CD4-positive, alpha-beta T cell (primary cell): ENCODE data around the gene TMEM198. TPM values are rescaled to one million over a fixed set of nuclear protein-coding genes. Genes with fewer than 3 reads are reported as not detected.

ENCODE experiments used
- ATAC-seq: fragments of 200-7000 bp; cut with Tn5 transposase; one replicate; pipeline ENCODE4 v1.10.0; 2022; ENCODE audit warnings: mild to moderate bottlenecking; ENCODE audit not compliant: poor library complexity
- CTCF ChIA-PET: fragments of 350-600 bp; sonication (Branson Sonifier 250); formaldehyde crosslinking; loops from one replicate; lab custom pipeline; 2021; ENCODE audit warnings: antibody characterized with exemption, inconsistent platforms; lab: Charles Lee
- POLR2A ChIA-PET: fragments of 350-600 bp; sonication (Branson Sonifier 250); formaldehyde crosslinking; loops from one replicate; lab custom pipeline; 2021; ENCODE audit warnings: antibody characterized with exemption, inconsistent platforms; lab: Charles Lee
- DNase-seq, 14 experiments: peaks; one replicate each; pipeline ENCODE4 v3.0.0-alpha.2; 2013 to 2020; ENCODE audit warnings: mixed read lengths in 2 of 14
- H3K27ac ChIP-seq, 2 donors: one replicate each; pipeline versions ENCODE4 v1.5.1 to v1.7.0; 2013; ENCODE audit warnings: low read length in 2 of 2, low read depth in 1 of 2, mild to moderate bottlenecking in 1 of 2
- H3K27me3 ChIP-seq, 2 experiments: 1 replicate in 1 of 2; 2 replicates in 1 of 2; pipeline versions ENCODE4 v1.6.1 to v1.7.0; 2013; ENCODE audit warnings: low read length in 2 of 2, control low read depth in 1 of 2, mild to moderate bottlenecking in 1 of 2, moderate library complexity in 1 of 2; ENCODE audit not compliant: insufficient read depth in 2 of 2, control insufficient read depth in 1 of 2
- H3K36me3 ChIP-seq: one replicate; pipeline ENCODE4 v1.6.1; 2013; ENCODE audit warnings: low read length, control low read depth; ENCODE audit not compliant: insufficient read depth
- H3K4me1 ChIP-seq: one replicate; pipeline ENCODE4 v1.6.1; 2013; ENCODE audit warnings: low read length, control low read depth; ENCODE audit not compliant: insufficient read depth
- H3K4me3 ChIP-seq: one replicate; pipeline ENCODE4 v1.5.1; 2013; ENCODE audit warnings: mild to moderate bottlenecking, low read length, moderate library complexity
- H3K9me3 ChIP-seq, 2 experiments: 1 replicate in 1 of 2; 2 replicates in 1 of 2; pipeline versions ENCODE4 v1.6.1 to v1.7.0; 2013; ENCODE audit warnings: low read length in 2 of 2, mild to moderate bottlenecking in 2 of 2, control low read depth in 1 of 2, moderate library complexity in 1 of 2; ENCODE audit not compliant: control insufficient read depth in 1 of 2, insufficient read depth in 1 of 2
- H3K27ac Mint-ChIP-seq: one replicate; pipeline ENCODE4 v1.8.0; 2020; ENCODE audit warnings: mixed read lengths
- H3K27me3 Mint-ChIP-seq: one replicate; pipeline ENCODE4 v1.8.0; 2021; ENCODE audit warnings: mixed read lengths
- H3K36me3 Mint-ChIP-seq: one replicate; pipeline ENCODE4 v1.8.0; 2021; ENCODE audit warnings: low read depth, mixed read lengths
- H3K4me1 Mint-ChIP-seq: one replicate; pipeline ENCODE4 v1.8.0; 2021; ENCODE audit warnings: low read depth, mixed read lengths
- H3K4me3 Mint-ChIP-seq: one replicate; pipeline ENCODE4 v1.8.0; 2020; ENCODE audit warnings: mild to moderate bottlenecking, mixed read lengths
- H3K9me3 Mint-ChIP-seq: one replicate; pipeline ENCODE4 v1.8.0; 2020; ENCODE audit warnings: mixed read lengths
- CTCF ChIP-seq: fragments of 200-600 bp; IDR thresholded peaks from one replicate; pipeline ENCODE4 v1.8.0; 2022; ENCODE audit warnings: antibody characterized with exemption, mild to moderate bottlenecking
- intact Hi-C, 2 experiments: fragments of 100-400 bp; cut with DNase I in 1 of 2; cut with micrococcal nuclease in 1 of 2; formaldehyde crosslinking; loops; one replicate each; pipeline versions ENCODE4 v1.15.1 to v1.9.0; 2023 to 2025; cut with DNase I, micrococcal nuclease
- total RNA-seq, 174 experiments: library from RNA in 2 of 174; stranded (reverse) in 2 of 174; gene quantifications; one replicate each; pipeline ENCODE4 v1.2.3 and lab custom pipeline; 2021 to 2026

The TMEM198 gene
- total RNA-seq, 2 experiments from 2014 or later: 0.47 to 0.91 TPM

GRCh38 chr2:219495531-219496122 is 48.2 kb upstream of the TMEM198 start:
- intact Hi-C loops: loop anchor here (1.0 kb wide), 1 partner anchor 35 kb away; no protein-coding TSS in a partner anchor
- ChIA-PET POLR2A (interaction anchor here (1.0 kb wide), 1 partner anchor 11 kb away, joined by 3 read pairs; no protein-coding TSS in a partner anchor), CTCF (interaction anchor here (0.8 to 3.2 kb wide), 3 partner anchors 14 to 61 kb away, joined by 3 to 29 read pairs (median 11); no protein-coding TSS in a partner anchor)
- peaks cover 71% of the 10 kb centered on the region for H3K27me3 Mint-ChIP-seq
- DNase-seq (peak in 13 of 14 experiments; percentile 17 to 76 (median 32)), ATAC-seq (no peak)
- H3K9me3 ChIP-seq: peaks cover 0 to 11% of the 10 kb centered on the region in 2 experiments
- peaks cover 56 to 58% of the 10 kb centered on the region in 2 experiments for H3K27me3 ChIP-seq
- no peak overlapping the region for H3K4me3 Mint-ChIP-seq
- peaks cover 37% of the 10 kb centered on the region for H3K4me1 Mint-ChIP-seq
- H3K4me3 ChIP-seq: no peak overlapping the region
- H3K9me3 Mint-ChIP-seq: no peaks in the 10 kb centered on the region
- H3K4me1 ChIP-seq: peaks cover 44% of the 10 kb centered on the region
- TF ChIP-seq CTCF: peak; percentile 49
- peaks cover 13% of the 10 kb centered on the region for H3K36me3 Mint-ChIP-seq
- no peak overlapping the region for H3K27ac Mint-ChIP-seq
- H3K27ac ChIP-seq: no peak overlapping the region
- no peaks in the 10 kb centered on the region for H3K36me3 ChIP-seq

GRCh38 chr2:219496247-219496824 is 47.5 kb upstream of the TMEM198 start:
- Histone ChIP-seq H3K36me3 (no peaks in the 10 kb centered on the region), H3K9me3 (peaks cover 0 to 11% of the 10 kb centered on the region in 2 experiments), H3K4me3 (no peak overlapping the region), H3K27ac (no peak overlapping the region), H3K27me3 (peaks cover 56 to 58% of the 10 kb centered on the region in 2 experiments), H3K4me1 (peaks cover 44% of the 10 kb centered on the region)
- no peak for ATAC-seq
- peaks cover 13% of the 10 kb centered on the region for H3K36me3 Mint-ChIP-seq
- no peak overlapping the region for H3K27ac Mint-ChIP-seq
- no peak for TF ChIP-seq CTCF
- DNase-seq: no peak
- H3K4me1 Mint-ChIP-seq: peaks cover 37% of the 10 kb centered on the region
- H3K9me3 Mint-ChIP-seq: no peaks in the 10 kb centered on the region
- POLR2A ChIA-PET: interaction anchor here (0.7 to 1.1 kb wide), 4 partner anchors 12 to 267 kb away, joined by 3 read pairs; partner anchors contain the start of genes ANKZF1 and ATG9A
- H3K4me3 Mint-ChIP-seq: peak overlapping the region; percentile 72
- intact Hi-C loops: no loop called here
- CTCF ChIA-PET: interaction anchor here (1.0 to 3.2 kb wide), 5 partner anchors 13 to 201 kb away, joined by 3 to 29 read pairs (median 3); partner anchors contain the start of gene DNPEP
- peaks cover 66% of the 10 kb centered on the region for H3K27me3 Mint-ChIP-seq

GRCh38 chr2:219496825-219497494 is 46.9 kb upstream of the TMEM198 start:
- Mint-ChIP-seq H3K27me3 (peaks cover 62% of the 10 kb centered on the region), H3K4me3 (peak overlapping the region; percentile 93), H3K27ac (no peak overlapping the region), H3K4me1 (peaks cover 37% of the 10 kb centered on the region), H3K36me3 (peaks cover 13% of the 10 kb centered on the region), H3K9me3 (no peaks in the 10 kb centered on the region)
- Histone ChIP-seq H3K36me3 (no peaks in the 10 kb centered on the region), H3K9me3 (peaks cover 0 to 11% of the 10 kb centered on the region in 2 experiments), H3K4me1 (peaks cover 44% of the 10 kb centered on the region), H3K4me3 (peak overlapping the region; percentile 91), H3K27ac (no peak overlapping the region), H3K27me3 (peaks cover 53 to 56% of the 10 kb centered on the region in 2 experiments)
- CTCF ChIA-PET: interaction anchor here (1.0 to 3.2 kb wide), 5 partner anchors 13 to 202 kb away, joined by 3 to 29 read pairs (median 3); partner anchors contain the start of gene DNPEP
- POLR2A ChIA-PET: interaction anchor here (0.7 to 1.5 kb wide), 4 partner anchors 33 to 268 kb away, joined by 3 to 4 read pairs (median 3); partner anchors contain the start of genes ANKZF1, ATG9A and SPEG
- peak in 2 of 14 experiments; percentile 33 to 35 for DNase-seq
- no peak for TF ChIP-seq CTCF
- intact Hi-C loops: no loop called here
- no peak for ATAC-seq
